Astrocyte (in vitro differentiated cells and primary cell): Measurements from ENCODE around the gene RAB40C. TPM values are rescaled to one million over a fixed set of nuclear protein-coding genes. Genes with fewer than 3 reads are reported as not detected.

Source experiments
- DNase-seq: peaks from one replicate; pipeline ENCODE4 v3.0.0-alpha.2; 2010; ENCODE audit warnings: low read depth
- FAIRE-seq: peaks from 2 replicates; lab custom pipeline; 2011; peaks lifted over from hg19 to GRCh38; lab: Jason Lieb, UNC
- H2AFZ ChIP-seq: 2 replicates; pipeline ENCODE4 v1.6.0; 2012; ENCODE audit warnings: low read depth, low read length, inconsistent platforms
- H3K27ac ChIP-seq: 2 replicates; pipeline ENCODE4 v1.5.1; 2011; ENCODE audit warnings: low read depth, low read length, inconsistent platforms
- H3K27me3 ChIP-seq: 2 replicates; pipeline ENCODE4 v1.6.0; 2011; ENCODE audit warnings: low read length, inconsistent platforms; ENCODE audit not compliant: insufficient read depth
- H3K36me3 ChIP-seq: 2 replicates; pipeline ENCODE4 v1.5.1; 2011; ENCODE audit warnings: low read length, inconsistent platforms; ENCODE audit not compliant: insufficient read depth
- H3K4me1 ChIP-seq: 2 replicates; pipeline ENCODE4 v1.5.1; 2011; ENCODE audit warnings: low read length, inconsistent platforms; ENCODE audit not compliant: insufficient read depth
- H3K4me2 ChIP-seq: 2 replicates; pipeline ENCODE4 v1.6.0; 2012; ENCODE audit warnings: low read length, inconsistent platforms
- H3K4me3 ChIP-seq: 2 replicates; pipeline ENCODE4 v1.5.1; 2011; ENCODE audit warnings: low read depth, mild to moderate bottlenecking, low read length, inconsistent platforms; ENCODE audit not compliant: insufficient read depth
- H3K79me2 ChIP-seq: 2 replicates; pipeline ENCODE4 v1.6.0; 2012; ENCODE audit warnings: mild to moderate bottlenecking, low read length, inconsistent platforms; ENCODE audit not compliant: insufficient read depth
- H3K9ac ChIP-seq: 2 replicates; pipeline ENCODE4 v1.6.0; 2012; ENCODE audit warnings: mild to moderate bottlenecking, low read length, inconsistent platforms
- H3K9me3 ChIP-seq: 2 replicates; pipeline ENCODE4 v1.5.1; 2012; ENCODE audit warnings: low read depth, mild to moderate bottlenecking, low read length, inconsistent platforms; ENCODE audit not compliant: insufficient read depth
- H4K20me1 ChIP-seq: 2 replicates; pipeline ENCODE4 v1.6.0; 2012; ENCODE audit warnings: low read length, inconsistent platforms; ENCODE audit not compliant: insufficient read depth
- H3K27ac Mint-ChIP-seq: one replicate; pipeline ENCODE4 v1.8.0; 2021; ENCODE audit warnings: mild to moderate bottlenecking, mixed read lengths; ENCODE audit not compliant: unreplicated experiment
- H3K27me3 Mint-ChIP-seq: one replicate; pipeline ENCODE4 v1.8.0; 2021; ENCODE audit warnings: low read depth, mixed read lengths; ENCODE audit not compliant: unreplicated experiment
- H3K36me3 Mint-ChIP-seq: one replicate; pipeline ENCODE4 v1.8.0; 2021; ENCODE audit warnings: low read depth, mixed read lengths; ENCODE audit not compliant: unreplicated experiment
- H3K4me1 Mint-ChIP-seq: one replicate; pipeline ENCODE4 v1.8.0; 2021; ENCODE audit warnings: low read depth, mixed read lengths; ENCODE audit not compliant: unreplicated experiment
- H3K4me3 Mint-ChIP-seq: one replicate; pipeline ENCODE4 v1.8.0; 2021; ENCODE audit warnings: mild to moderate bottlenecking, moderate library complexity, mixed read lengths; ENCODE audit not compliant: unreplicated experiment
- H3K9me3 Mint-ChIP-seq: one replicate; pipeline ENCODE4 v1.8.0; 2021; ENCODE audit warnings: mild to moderate bottlenecking, mixed read lengths; ENCODE audit not compliant: unreplicated experiment
- EZH2 ChIP-seq: IDR thresholded peaks from 2 replicates; pipeline ENCODE4 v1.6.1; 2012; ENCODE audit warnings: mild to moderate bottlenecking, low read length, inconsistent platforms; ENCODE audit not compliant: insufficient read depth
- total RNA-seq: library from RNA; stranded (reverse); gene quantifications from 2 replicates; pipeline ENCODE4 v1.2.1, GENCODE V29; 2021
- TF ChIP-seq, protein P1 (sequence below): IDR thresholded peaks from 2 replicates; pipeline ENCODE4 v1.5.1; 2011; ENCODE audit warnings: low read depth, mild to moderate bottlenecking, inconsistent platforms, low read length, moderate library complexity; ENCODE audit not compliant: insufficient read depth

Gene RAB40C
- total RNA-seq, 1 donor from 2014 or later: 13.0 TPM

DNA sequence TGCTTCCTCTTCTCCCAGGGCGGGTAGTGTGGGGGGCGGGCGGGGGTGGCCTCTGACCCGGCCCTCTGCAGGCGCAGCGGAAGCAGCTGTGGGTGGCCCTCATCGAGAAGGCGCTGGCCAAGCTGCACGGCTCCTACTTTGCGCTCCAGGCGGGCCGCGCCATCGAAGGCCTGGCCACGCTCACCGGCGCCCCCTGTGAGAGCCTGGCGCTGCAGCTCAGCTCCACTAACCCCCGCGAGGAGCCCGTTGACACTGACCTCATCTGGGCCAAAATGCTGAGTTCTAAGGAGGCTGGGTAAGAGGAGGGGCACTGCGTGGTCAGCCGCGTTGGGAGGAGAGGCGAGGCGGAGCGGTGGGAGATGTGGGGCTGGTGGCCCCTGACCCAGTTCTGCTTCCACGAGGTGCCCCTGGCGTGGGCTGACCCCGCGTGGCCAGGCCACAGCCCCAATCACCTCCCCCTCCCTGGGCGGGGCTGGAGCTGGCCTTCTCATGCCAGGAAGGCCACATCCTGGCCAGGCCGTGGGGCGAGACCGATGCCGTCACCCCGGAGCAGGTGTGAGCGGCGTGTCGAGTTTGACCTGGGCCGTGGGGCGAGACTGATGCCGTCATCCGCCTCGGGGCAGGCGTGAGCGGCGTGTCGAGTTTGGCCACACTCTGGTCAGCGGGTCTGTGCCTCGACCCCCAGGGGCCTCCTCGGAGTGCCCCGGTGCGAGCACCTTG is 40.2 kb upstream of the RAB40C start:
- H3K9ac ChIP-seq: no peak overlapping the region
- FAIRE-seq (no peak), DNase-seq (no peak)
- Mint-ChIP-seq H3K36me3 (peaks cover 2% of the 10 kb centered on the region), H3K4me1 (peaks cover under 1% of the 10 kb centered on the region), H3K27me3 (no peaks in the 10 kb centered on the region), H3K4me3 (no peak overlapping the region), H3K9me3 (no peaks in the 10 kb centered on the region), H3K27ac (no peak overlapping the region)
- H3K4me1 ChIP-seq: peaks cover 11% of the 10 kb centered on the region
- no peak overlapping the region for H3K4me3 ChIP-seq
- H3K36me3 ChIP-seq: no peaks in the 10 kb centered on the region
- TF ChIP-seq, protein P1, sequence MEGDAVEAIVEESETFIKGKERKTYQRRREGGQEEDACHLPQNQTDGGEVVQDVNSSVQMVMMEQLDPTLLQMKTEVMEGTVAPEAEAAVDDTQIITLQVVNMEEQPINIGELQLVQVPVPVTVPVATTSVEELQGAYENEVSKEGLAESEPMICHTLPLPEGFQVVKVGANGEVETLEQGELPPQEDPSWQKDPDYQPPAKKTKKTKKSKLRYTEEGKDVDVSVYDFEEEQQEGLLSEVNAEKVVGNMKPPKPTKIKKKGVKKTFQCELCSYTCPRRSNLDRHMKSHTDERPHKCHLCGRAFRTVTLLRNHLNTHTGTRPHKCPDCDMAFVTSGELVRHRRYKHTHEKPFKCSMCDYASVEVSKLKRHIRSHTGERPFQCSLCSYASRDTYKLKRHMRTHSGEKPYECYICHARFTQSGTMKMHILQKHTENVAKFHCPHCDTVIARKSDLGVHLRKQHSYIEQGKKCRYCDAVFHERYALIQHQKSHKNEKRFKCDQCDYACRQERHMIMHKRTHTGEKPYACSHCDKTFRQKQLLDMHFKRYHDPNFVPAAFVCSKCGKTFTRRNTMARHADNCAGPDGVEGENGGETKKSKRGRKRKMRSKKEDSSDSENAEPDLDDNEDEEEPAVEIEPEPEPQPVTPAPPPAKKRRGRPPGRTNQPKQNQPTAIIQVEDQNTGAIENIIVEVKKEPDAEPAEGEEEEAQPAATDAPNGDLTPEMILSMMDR: no peak
- TF ChIP-seq EZH2: no peak
- H3K4me2 ChIP-seq: no peak overlapping the region
- no peaks in the 10 kb centered on the region for H3K27me3 ChIP-seq
- H2AFZ ChIP-seq: no peak overlapping the region
- no peak overlapping the region for H3K27ac ChIP-seq
- H3K79me2 ChIP-seq: peaks cover 25% of the 10 kb centered on the region
- no peaks in the 10 kb centered on the region for H3K9me3 ChIP-seq
- H4K20me1 ChIP-seq: peaks cover 40% of the 10 kb centered on the region

DNA sequence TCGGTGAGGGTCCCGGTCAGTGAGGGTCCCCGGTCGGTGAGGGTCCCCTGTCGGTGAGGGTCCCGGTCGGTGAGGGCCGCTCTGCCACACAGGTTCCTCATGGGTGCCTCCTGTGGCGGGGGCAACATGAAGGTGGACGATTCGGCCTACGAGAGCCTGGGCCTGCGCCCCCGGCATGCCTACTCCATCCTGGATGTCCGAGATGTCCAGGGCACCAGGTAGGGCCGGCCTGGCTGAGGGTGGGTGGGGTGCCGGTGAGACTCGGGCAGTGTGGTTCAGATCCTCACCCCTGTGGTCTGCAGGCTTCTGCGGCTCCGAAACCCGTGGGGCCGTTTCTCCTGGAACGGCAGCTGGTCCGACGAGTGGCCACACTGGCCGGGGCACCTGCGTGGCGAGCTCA is 38.7 kb upstream of the RAB40C start:
- H3K36me3 Mint-ChIP-seq: no peaks in the 10 kb centered on the region
- no peak overlapping the region for H3K4me3 Mint-ChIP-seq
- H3K9me3 Mint-ChIP-seq: no peaks in the 10 kb centered on the region
- H3K27me3 Mint-ChIP-seq: no peaks in the 10 kb centered on the region
- Histone ChIP-seq H3K9me3 (no peaks in the 10 kb centered on the region), H3K4me3 (no peak overlapping the region), H3K27me3 (no peaks in the 10 kb centered on the region), H3K36me3 (no peaks in the 10 kb centered on the region), H3K79me2 (peaks cover 10% of the 10 kb centered on the region), H4K20me1 (peaks cover 27% of the 10 kb centered on the region), H3K4me2 (no peak overlapping the region), H2AFZ (no peak overlapping the region), H3K4me1 (peaks cover 16% of the 10 kb centered on the region), H3K27ac (no peak overlapping the region), H3K9ac (no peak overlapping the region)
- DNase-seq (no peak), FAIRE-seq (no peak)
- TF ChIP-seq, protein P1: no peak
- TF ChIP-seq EZH2: no peak
- peaks cover 2% of the 10 kb centered on the region for H3K4me1 Mint-ChIP-seq
- H3K27ac Mint-ChIP-seq: no peak overlapping the region

DNA sequence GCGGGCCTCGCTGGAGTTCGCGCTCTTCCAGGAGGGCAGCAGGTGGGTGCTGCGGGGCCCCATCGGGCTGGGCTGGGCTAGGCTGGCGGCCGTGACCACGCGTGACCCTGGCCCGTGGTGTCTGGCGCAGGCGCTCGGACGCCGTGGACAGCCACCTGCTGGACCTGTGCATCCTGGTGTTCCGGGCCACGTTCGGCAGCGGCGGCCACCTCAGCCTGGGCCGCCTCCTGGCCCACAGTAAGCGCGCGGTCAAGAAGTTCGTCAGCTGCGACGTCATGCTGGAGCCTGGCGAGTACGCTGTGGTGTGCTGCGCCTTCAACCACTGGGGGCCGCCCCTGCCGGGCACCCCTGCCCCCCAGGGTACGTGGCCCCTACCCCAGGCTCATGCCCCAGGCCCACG is 37.7 kb upstream of the RAB40C start:
- Mint-ChIP-seq H3K4me1 (peaks cover 2% of the 10 kb centered on the region), H3K9me3 (no peaks in the 10 kb centered on the region), H3K27me3 (no peaks in the 10 kb centered on the region), H3K36me3 (no peaks in the 10 kb centered on the region), H3K4me3 (no peak overlapping the region), H3K27ac (no peak overlapping the region)
- Histone ChIP-seq H3K36me3 (no peaks in the 10 kb centered on the region), H2AFZ (no peak overlapping the region), H3K4me3 (no peak overlapping the region), H3K9ac (no peak overlapping the region), H3K4me2 (no peak overlapping the region), H3K27me3 (no peaks in the 10 kb centered on the region), H3K9me3 (no peaks in the 10 kb centered on the region), H4K20me1 (peaks cover 17% of the 10 kb centered on the region), H3K27ac (no peak overlapping the region), H3K4me1 (peaks cover 16% of the 10 kb centered on the region), H3K79me2 (peaks cover 2% of the 10 kb centered on the region)
- TF ChIP-seq EZH2: no peak
- TF ChIP-seq, protein P1: no peak
- DNase-seq (no peak), FAIRE-seq (no peak)
